ENCODE measurements around the gene CUTA.

DNA sequence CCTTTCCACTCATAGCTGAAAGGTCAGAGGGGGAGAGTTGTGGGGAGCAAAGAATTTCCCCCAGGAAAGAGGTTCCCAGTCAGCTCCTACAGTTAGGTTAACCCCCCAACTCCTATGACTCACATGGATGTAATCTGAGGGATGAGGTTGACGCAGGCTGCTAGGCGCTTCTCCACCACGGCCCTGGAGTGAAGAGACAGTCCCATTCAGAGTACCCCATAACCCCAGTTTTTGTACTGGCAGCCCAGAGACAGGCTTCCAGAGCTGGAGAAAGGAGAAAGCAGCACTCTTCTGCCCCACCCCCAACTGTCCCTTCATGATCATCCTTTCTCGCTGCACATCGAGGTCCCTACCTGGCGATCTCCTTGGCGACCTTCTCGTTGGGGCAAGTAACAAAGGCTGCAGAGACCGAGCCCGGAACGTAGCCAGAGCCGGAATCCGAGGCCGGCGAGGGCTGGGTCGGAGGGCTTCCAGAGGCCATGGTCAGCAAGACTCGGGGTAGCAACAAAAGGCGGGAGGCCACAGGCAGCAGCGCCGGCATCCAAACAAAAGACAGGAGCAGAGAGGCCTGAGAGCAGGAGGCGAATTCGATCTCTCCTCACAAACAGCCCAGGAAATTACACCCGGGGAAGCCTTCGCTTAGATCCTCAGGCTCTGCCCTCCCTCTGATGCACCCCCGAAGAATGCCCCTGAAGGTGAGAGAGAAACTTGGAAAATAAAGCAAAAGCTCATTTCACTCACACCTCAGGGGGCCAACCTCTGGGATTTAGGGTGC is 592 bp downstream of the CUTA start:
- TF ChIP-seq, protein P1, sequence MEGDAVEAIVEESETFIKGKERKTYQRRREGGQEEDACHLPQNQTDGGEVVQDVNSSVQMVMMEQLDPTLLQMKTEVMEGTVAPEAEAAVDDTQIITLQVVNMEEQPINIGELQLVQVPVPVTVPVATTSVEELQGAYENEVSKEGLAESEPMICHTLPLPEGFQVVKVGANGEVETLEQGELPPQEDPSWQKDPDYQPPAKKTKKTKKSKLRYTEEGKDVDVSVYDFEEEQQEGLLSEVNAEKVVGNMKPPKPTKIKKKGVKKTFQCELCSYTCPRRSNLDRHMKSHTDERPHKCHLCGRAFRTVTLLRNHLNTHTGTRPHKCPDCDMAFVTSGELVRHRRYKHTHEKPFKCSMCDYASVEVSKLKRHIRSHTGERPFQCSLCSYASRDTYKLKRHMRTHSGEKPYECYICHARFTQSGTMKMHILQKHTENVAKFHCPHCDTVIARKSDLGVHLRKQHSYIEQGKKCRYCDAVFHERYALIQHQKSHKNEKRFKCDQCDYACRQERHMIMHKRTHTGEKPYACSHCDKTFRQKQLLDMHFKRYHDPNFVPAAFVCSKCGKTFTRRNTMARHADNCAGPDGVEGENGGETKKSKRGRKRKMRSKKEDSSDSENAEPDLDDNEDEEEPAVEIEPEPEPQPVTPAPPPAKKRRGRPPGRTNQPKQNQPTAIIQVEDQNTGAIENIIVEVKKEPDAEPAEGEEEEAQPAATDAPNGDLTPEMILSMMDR (IDR thresholded peaks at IDR 0.05) = no peak
- no peak for TF ChIP-seq POLR2AphosphoS5 (IDR thresholded peaks at IDR 0.05; ENCODE audit: insufficient read depth in 1 of 2, low read depth in 1 of 2)
